Liver (tissue), 9 donors: ENCODE measurements around the gene RTN4RL1. TPM values are rescaled to one million over a fixed set of nuclear protein-coding genes. Genes with fewer than 3 reads are reported as not detected.

Source experiments
- DNase-seq: peaks from one replicate; pipeline ENCODE4 v3.0.0-alpha.2; 2017; ENCODE audit warnings: low spot score
- H3K27ac ChIP-seq, 2 donors: one replicate each; pipeline ENCODE4 v1.7.0; 2013; ENCODE audit warnings: inconsistent platforms in 2 of 2, low read length in 2 of 2, control low read depth in 1 of 2, low read depth in 1 of 2, mild to moderate bottlenecking in 1 of 2
- H3K27me3 ChIP-seq, 4 donors: one replicate each; pipeline versions ENCODE4 v1.6.1 to v1.7.0; 2013; ENCODE audit warnings: low read length in 3 of 4, inconsistent platforms in 1 of 4, mild to moderate bottlenecking in 1 of 4, moderate library complexity in 1 of 4; ENCODE audit not compliant: control insufficient read depth in 4 of 4, insufficient read depth in 4 of 4
- H3K36me3 ChIP-seq, 4 donors: one replicate each; pipeline versions ENCODE4 v1.6.1 to v1.7.0; 2013; ENCODE audit warnings: low read length in 3 of 4, mild to moderate bottlenecking in 3 of 4, low read depth in 1 of 4, moderate library complexity in 1 of 4; ENCODE audit not compliant: control insufficient read depth in 4 of 4, insufficient read depth in 3 of 4
- H3K4me1 ChIP-seq, 4 donors: one replicate each; pipeline versions ENCODE4 v1.6.1 to v1.7.0; 2013; ENCODE audit warnings: low read length in 3 of 4, mild to moderate bottlenecking in 3 of 4, moderate library complexity in 1 of 4; ENCODE audit not compliant: control insufficient read depth in 4 of 4, insufficient read depth in 4 of 4
- H3K4me3 ChIP-seq, 3 donors: one replicate each; pipeline versions ENCODE4 v1.6.1 to v1.7.0; 2013; ENCODE audit warnings: low read length in 3 of 3, control low read depth in 1 of 3, low read depth in 1 of 3, mild to moderate bottlenecking in 1 of 3
- H3K9ac ChIP-seq, 2 donors: one replicate each; pipeline ENCODE4 v1.7.0; 2013; ENCODE audit warnings: low read length in 2 of 2, mild to moderate bottlenecking in 2 of 2, moderate library complexity in 2 of 2, control low read depth in 1 of 2, low read depth in 1 of 2
- H3K9me3 ChIP-seq, 4 donors: one replicate each; pipeline versions ENCODE4 v1.6.1 to v1.7.0; 2013; ENCODE audit warnings: low read length in 3 of 4; ENCODE audit not compliant: control insufficient read depth in 4 of 4
- ATF3 ChIP-seq: IDR thresholded peaks from 2 replicates; pipeline ENCODE4 v1.6.1; 2016; ENCODE audit warnings: antibody characterized with exemption
- EGR1 ChIP-seq, 2 donors: IDR thresholded peaks; 2 replicates each; pipeline ENCODE4 v1.6.1; 2016 to 2018; ENCODE audit warnings: antibody characterized with exemption in 2 of 2, low read depth in 2 of 2
- FOXA1 ChIP-seq: IDR thresholded peaks from 2 replicates; pipeline ENCODE4 v1.6.1; 2016; ENCODE audit warnings: antibody characterized with exemption
- FOXA2 ChIP-seq: IDR thresholded peaks from 2 replicates; pipeline ENCODE4 v1.6.1; 2016; ENCODE audit warnings: antibody characterized with exemption
- GABPA ChIP-seq, 2 donors: IDR thresholded peaks in 1 of 2; conservative IDR thresholded peaks in 1 of 2; 2 replicates each; pipeline ENCODE4 v1.6.1; 2016; ENCODE audit warnings: antibody characterized with exemption in 2 of 2, mild to moderate bottlenecking in 1 of 2, moderate library complexity in 1 of 2
- HNF4A ChIP-seq, 2 donors: conservative IDR thresholded peaks; 2 replicates each; pipeline ENCODE4 v1.6.1; 2016; ENCODE audit warnings: antibody characterized with exemption in 2 of 2, mild to moderate bottlenecking in 2 of 2
- HNF4G ChIP-seq: IDR thresholded peaks from 2 replicates; pipeline ENCODE4 v1.6.1; 2016; ENCODE audit warnings: antibody characterized with exemption
- JUND ChIP-seq, 2 donors: IDR thresholded peaks; 2 replicates each; pipeline ENCODE4 v1.6.1; 2016; ENCODE audit warnings: antibody characterized with exemption in 2 of 2
- MAX ChIP-seq: IDR thresholded peaks from 2 replicates; pipeline ENCODE4 v1.6.1; 2016; ENCODE audit warnings: antibody characterized with exemption
- NR2F2 ChIP-seq: IDR thresholded peaks from 2 replicates; pipeline ENCODE4 v1.6.1; 2016; ENCODE audit warnings: antibody characterized with exemption
- RAD21 ChIP-seq, 2 donors: IDR thresholded peaks; 2 replicates each; pipeline ENCODE4 v1.6.1; 2016; ENCODE audit warnings: antibody characterized with exemption in 2 of 2, mild to moderate bottlenecking in 2 of 2
- REST ChIP-seq: IDR thresholded peaks from 2 replicates; pipeline ENCODE4 v1.6.1; 2016; ENCODE audit warnings: antibody characterized with exemption, mild to moderate bottlenecking
- RXRA ChIP-seq, 2 donors: IDR thresholded peaks; 2 replicates each; pipeline ENCODE4 v1.6.1; 2017 to 2018; ENCODE audit warnings: antibody characterized with exemption in 2 of 2, mild to moderate bottlenecking in 1 of 2
- SP1 ChIP-seq: IDR thresholded peaks from 2 replicates; pipeline ENCODE4 v1.6.1; 2018; ENCODE audit warnings: antibody characterized with exemption, mild to moderate bottlenecking
- TAF1 ChIP-seq: conservative IDR thresholded peaks from 2 replicates; pipeline ENCODE4 v1.6.1; 2016; ENCODE audit warnings: antibody characterized with exemption, mild to moderate bottlenecking
- YY1 ChIP-seq: IDR thresholded peaks from 2 replicates; pipeline ENCODE4 v1.6.1; 2016; ENCODE audit warnings: antibody characterized with exemption, mild to moderate bottlenecking
- ZBTB33 ChIP-seq: IDR thresholded peaks from 2 replicates; pipeline ENCODE4 v1.6.1; 2016; ENCODE audit warnings: antibody characterized with exemption
- WGBS: extraction: QIAGEN DNeasy Blood & Tissue Kit; methylation state at CpG from one replicate; pipeline ENCODE4 v1.1.7; 2013; 5-methylcytosine and 5-hydroxymethylcytosine counted together
- polyA plus RNA-seq, 2 donors: library from polyadenylated mRNA; stranded (reverse) in 1 of 2; unstranded in 1 of 2; fragments of 200-250 nt in 1 of 2; fragments of >200 nt in 1 of 2; fragmentation: Nextera tagmentation in 1 of 2; extraction: Ambion mirVana in 1 of 2; gene quantifications; one replicate each; pipeline versions ENCODE4 v1.2.1 to v1.2.3, GENCODE V29; 2013 to 2015
- total RNA-seq, 2 donors: library from RNA; depleted of rRNA; stranded (reverse); fragments of >200 nt; gene quantifications; one replicate each; pipeline ENCODE4 v1.2.3, GENCODE V29; 2014
- TF ChIP-seq, protein P1 (sequence below): fragments of 150-350 bp; IDR thresholded peaks from 2 replicates; pipeline ENCODE4 v1.5.1; 2017; ENCODE audit warnings: improper control_type of control experiment, low read depth, low read length; ENCODE audit not compliant: missing input control
- donor health status: healthy.
- donor health status: healthy.
- donor health status: healthy.
- donor health status: healthy.
- donor health status: healthy.

Gene RTN4RL1
- total and polyA plus RNA-seq, 4 donors = 0.04 to 5.4 (median 1.2) TPM

GRCh38 chr17:1928976-1929375, 96.2 kb downstream of the RTN4RL1 start:
- no peak overlapping the region for H3K27ac ChIP-seq
- TF ChIP-seq FOXA2 (no peak), MAX (no peak), SP1 (no peak), GABPA (IDR thresholded peaks at IDR 0.05 in 1 of 2, conservative IDR thresholded peaks at IDR 0.05 in 1 of 2) (no peak), RAD21 (IDR thresholded peaks at IDR 0.05) (no peak), NR2F2 (no peak), YY1 (no peak), REST (no peak), ZBTB33 (no peak), HNF4A (conservative IDR thresholded peaks at IDR 0.05) (no peak), TAF1 (no peak), ATF3 (no peak), EGR1 (IDR thresholded peaks at IDR 0.05; ENCODE audit: low read depth in 2 of 2) (no peak), JUND (IDR thresholded peaks at IDR 0.05) (no peak)
- TF ChIP-seq, protein P1, sequence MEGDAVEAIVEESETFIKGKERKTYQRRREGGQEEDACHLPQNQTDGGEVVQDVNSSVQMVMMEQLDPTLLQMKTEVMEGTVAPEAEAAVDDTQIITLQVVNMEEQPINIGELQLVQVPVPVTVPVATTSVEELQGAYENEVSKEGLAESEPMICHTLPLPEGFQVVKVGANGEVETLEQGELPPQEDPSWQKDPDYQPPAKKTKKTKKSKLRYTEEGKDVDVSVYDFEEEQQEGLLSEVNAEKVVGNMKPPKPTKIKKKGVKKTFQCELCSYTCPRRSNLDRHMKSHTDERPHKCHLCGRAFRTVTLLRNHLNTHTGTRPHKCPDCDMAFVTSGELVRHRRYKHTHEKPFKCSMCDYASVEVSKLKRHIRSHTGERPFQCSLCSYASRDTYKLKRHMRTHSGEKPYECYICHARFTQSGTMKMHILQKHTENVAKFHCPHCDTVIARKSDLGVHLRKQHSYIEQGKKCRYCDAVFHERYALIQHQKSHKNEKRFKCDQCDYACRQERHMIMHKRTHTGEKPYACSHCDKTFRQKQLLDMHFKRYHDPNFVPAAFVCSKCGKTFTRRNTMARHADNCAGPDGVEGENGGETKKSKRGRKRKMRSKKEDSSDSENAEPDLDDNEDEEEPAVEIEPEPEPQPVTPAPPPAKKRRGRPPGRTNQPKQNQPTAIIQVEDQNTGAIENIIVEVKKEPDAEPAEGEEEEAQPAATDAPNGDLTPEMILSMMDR = no peak
- 83% methylated on average over 12 of the region's 12 CpGs for WGBS

DNA sequence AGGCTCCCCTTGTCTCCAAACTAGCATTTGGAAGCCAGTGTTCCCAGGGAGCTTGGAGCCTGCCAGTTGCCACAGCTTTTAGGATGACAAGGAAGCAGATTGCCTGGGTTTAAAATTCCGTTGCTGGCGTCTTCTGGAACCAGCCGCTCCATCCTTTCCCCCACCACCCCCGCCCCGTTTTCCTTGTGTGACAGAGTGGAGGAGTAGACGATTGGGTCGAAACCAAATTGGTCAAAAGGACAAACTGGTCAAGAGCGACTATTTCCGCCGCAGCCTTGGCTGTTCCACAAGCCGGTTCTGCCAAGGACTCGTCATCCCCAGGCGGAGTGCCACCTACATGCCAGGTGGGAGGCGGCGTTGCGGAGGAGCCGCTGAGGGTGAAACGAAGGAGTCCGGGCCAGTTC, 104.2 kb downstream of the RTN4RL1 start:
- Histone ChIP-seq H3K4me3 (no peak overlapping the region), H3K27ac (no peak overlapping the region), H3K36me3 (no peaks in the 10 kb centered on the region), H3K9me3 (no peaks in the 10 kb centered on the region), H3K4me1 (no peaks in the 10 kb centered on the region), H3K9ac (no peak overlapping the region), H3K27me3 (no peaks in the 10 kb centered on the region)
- DNase-seq = no peak
- WGBS = 96% methylated on average over 19 of the region's 19 CpGs
- TF ChIP-seq HNF4G = no peak
- no peak for TF ChIP-seq FOXA1
- no peak for TF ChIP-seq RXRA (IDR thresholded peaks at IDR 0.05)
- no peak for TF ChIP-seq RAD21 (IDR thresholded peaks at IDR 0.05)
- TF ChIP-seq HNF4A (conservative IDR thresholded peaks at IDR 0.05) = no peak
- no peak for TF ChIP-seq NR2F2
- TF ChIP-seq YY1 = no peak
- TF ChIP-seq MAX = no peak
- TF ChIP-seq JUND (IDR thresholded peaks at IDR 0.05) = no peak
- TF ChIP-seq, protein P1 = no peak
- no peak for TF ChIP-seq ZBTB33
- TF ChIP-seq TAF1 = no peak
- no peak for TF ChIP-seq GABPA (IDR thresholded peaks at IDR 0.05 in 1 of 2, conservative IDR thresholded peaks at IDR 0.05 in 1 of 2)

More at GRCh38 chr17:1928976-1929375, 96.2 kb downstream of the RTN4RL1 start:
- H3K36me3 ChIP-seq = no peaks in the 10 kb centered on the region
- H3K27me3 ChIP-seq = no peaks in the 10 kb centered on the region
- peaks cover 4 to 7% (median 5%) of the 10 kb centered on the region in 4 donors for H3K4me1 ChIP-seq
- no peak for DNase-seq
- H3K9me3 ChIP-seq = no peaks in the 10 kb centered on the region
- H3K4me3 ChIP-seq = no peak overlapping the region
- H3K9ac ChIP-seq = no peak overlapping the region
